ENCODE measurements around the gene ZFAND3. TPM values are rescaled to one million over a fixed set of nuclear protein-coding genes. Genes with fewer than 3 reads are reported as not detected.

ZFAND3 gene
- total and polyA plus RNA-seq, 2 donors (not counting 1 experiment from before 2014, with no cell fraction given): 21.5 to 40.8 TPM

- Histone ChIP-seq H3K27me3 (ENCODE audit: control insufficient read depth, insufficient read depth, low read length) (no peaks in the 10 kb centered on the region), H3K4me2 (ENCODE audit: extremely low read depth, insufficient read depth, low read length) (no peak overlapping the region), H3K79me2 (ENCODE audit: control insufficient read depth, insufficient read depth, low read length) (no peaks in the 10 kb centered on the region), H3K9ac (ENCODE audit: insufficient read depth, low read length) (no peak overlapping the region), H4K20me1 (ENCODE audit: control insufficient read depth, extremely low read depth, insufficient read depth, low read length) (no peaks in the 10 kb centered on the region), H3K4me3 (replicated peaks in 1 of 4; ENCODE audit: control extremely low read depth in 1 of 4, insufficient read depth in 1 of 4, low read depth in 3 of 4, low read length in 4 of 4) (no peak overlapping the region), H3K36me3 (ENCODE audit: control insufficient read depth, insufficient read depth, low read length) (no peaks in the 10 kb centered on the region), H3K9me3 (ENCODE audit: control insufficient read depth, insufficient read depth, low read depth, low read length) (no peaks in the 10 kb centered on the region), H3K4me1 (ENCODE audit: control insufficient read depth, extremely low read depth, insufficient read depth, low read length) (no peaks in the 10 kb centered on the region), H2AFZ (ENCODE audit: low read length) (no peak overlapping the region), H3K27ac (ENCODE audit: insufficient read depth, low read length) (no peak overlapping the region)
- no peak for TF ChIP-seq CTCF (conservative IDR thresholded peaks at IDR 0.05 in 1 of 2, IDR thresholded peaks at IDR 0.05 in 1 of 2; ENCODE audit: low read depth in 1 of 2, low read length in 2 of 2)
- TF ChIP-seq EZH2 (IDR thresholded peaks at IDR 0.05; ENCODE audit: low read length, missing control alignments): no peak
- DNase-seq (ENCODE audit: low read depth in 2 of 2): no peak
These were observed 373.5 kb downstream of the ZFAND3 start for GRCh38 chr6:38193051-38193450.

GRCh38 chr6:38193481-38194281, 374.2 kb downstream of the ZFAND3 start:
- Histone ChIP-seq H3K4me1 (ENCODE audit: control insufficient read depth, extremely low read depth, insufficient read depth, low read length) (no peaks in the 10 kb centered on the region), H3K27ac (ENCODE audit: insufficient read depth, low read length) (no peak overlapping the region)

GRCh38 chr6:38194282-38194572, 374.7 kb downstream of the ZFAND3 start:
- H3K27ac ChIP-seq (ENCODE audit: insufficient read depth, low read length): no peak overlapping the region

More at GRCh38 chr6:38193481-38194281, 374.2 kb downstream of the ZFAND3 start:
- Histone ChIP-seq H4K20me1 (ENCODE audit: control insufficient read depth, extremely low read depth, insufficient read depth, low read length) (no peaks in the 10 kb centered on the region), H3K9me3 (ENCODE audit: control insufficient read depth, insufficient read depth, low read depth, low read length) (no peaks in the 10 kb centered on the region), H3K79me2 (ENCODE audit: control insufficient read depth, insufficient read depth, low read length) (no peaks in the 10 kb centered on the region), H3K9ac (ENCODE audit: insufficient read depth, low read length) (no peak overlapping the region), H3K36me3 (ENCODE audit: control insufficient read depth, insufficient read depth, low read length) (no peaks in the 10 kb centered on the region), H2AFZ (ENCODE audit: low read length) (no peak overlapping the region), H3K4me3 (replicated peaks in 1 of 4; ENCODE audit: control extremely low read depth in 1 of 4, insufficient read depth in 1 of 4, low read depth in 3 of 4, low read length in 4 of 4) (no peak overlapping the region), H3K4me2 (ENCODE audit: extremely low read depth, insufficient read depth, low read length) (no peak overlapping the region), H3K27me3 (ENCODE audit: control insufficient read depth, insufficient read depth, low read length) (no peaks in the 10 kb centered on the region)
- no peak for DNase-seq (ENCODE audit: low read depth in 2 of 2)
- TF ChIP-seq EZH2 (IDR thresholded peaks at IDR 0.05; ENCODE audit: low read length, missing control alignments): no peak
- no peak for TF ChIP-seq CTCF (conservative IDR thresholded peaks at IDR 0.05 in 1 of 2, IDR thresholded peaks at IDR 0.05 in 1 of 2; ENCODE audit: low read depth in 1 of 2, low read length in 2 of 2)

More at GRCh38 chr6:38194282-38194572, 374.7 kb downstream of the ZFAND3 start:
- Histone ChIP-seq H3K9me3 (ENCODE audit: control insufficient read depth, insufficient read depth, low read depth, low read length) (no peaks in the 10 kb centered on the region), H3K9ac (ENCODE audit: insufficient read depth, low read length) (no peak overlapping the region), H3K36me3 (ENCODE audit: control insufficient read depth, insufficient read depth, low read length) (no peaks in the 10 kb centered on the region), H4K20me1 (ENCODE audit: control insufficient read depth, extremely low read depth, insufficient read depth, low read length) (no peaks in the 10 kb centered on the region), H2AFZ (ENCODE audit: low read length) (no peak overlapping the region), H3K4me2 (ENCODE audit: extremely low read depth, insufficient read depth, low read length) (no peak overlapping the region), H3K79me2 (ENCODE audit: control insufficient read depth, insufficient read depth, low read length) (no peaks in the 10 kb centered on the region), H3K4me3 (replicated peaks in 1 of 4; ENCODE audit: control extremely low read depth in 1 of 4, insufficient read depth in 1 of 4, low read depth in 3 of 4, low read length in 4 of 4) (no peak overlapping the region), H3K27me3 (ENCODE audit: control insufficient read depth, insufficient read depth, low read length) (no peaks in the 10 kb centered on the region), H3K4me1 (ENCODE audit: control insufficient read depth, extremely low read depth, insufficient read depth, low read length) (no peaks in the 10 kb centered on the region)
- DNase-seq (ENCODE audit: low read depth in 2 of 2): no peak
- no peak for TF ChIP-seq CTCF (conservative IDR thresholded peaks at IDR 0.05 in 1 of 2, IDR thresholded peaks at IDR 0.05 in 1 of 2; ENCODE audit: low read depth in 1 of 2, low read length in 2 of 2)
- no peak for TF ChIP-seq EZH2 (IDR thresholded peaks at IDR 0.05; ENCODE audit: low read length, missing control alignments)

Data from fibroblast of lung (primary cell).